Fibroblast of skin of right biceps (primary cell): ENCODE measurements around the gene CDH16.
A peak's percentile ranks its signal among the peaks of the same experiment; 100 is the strongest.
"Not testable (repeated sequence)": the region's sequence is repeated elsewhere in the genome, so short reads cannot be mapped to it uniquely, and the experiment has no call there.

Experiments
- DNase-seq: peaks from one replicate; pipeline ENCODE4 v3.0.0-alpha.2; 2013

CDH16 gene

DNA sequence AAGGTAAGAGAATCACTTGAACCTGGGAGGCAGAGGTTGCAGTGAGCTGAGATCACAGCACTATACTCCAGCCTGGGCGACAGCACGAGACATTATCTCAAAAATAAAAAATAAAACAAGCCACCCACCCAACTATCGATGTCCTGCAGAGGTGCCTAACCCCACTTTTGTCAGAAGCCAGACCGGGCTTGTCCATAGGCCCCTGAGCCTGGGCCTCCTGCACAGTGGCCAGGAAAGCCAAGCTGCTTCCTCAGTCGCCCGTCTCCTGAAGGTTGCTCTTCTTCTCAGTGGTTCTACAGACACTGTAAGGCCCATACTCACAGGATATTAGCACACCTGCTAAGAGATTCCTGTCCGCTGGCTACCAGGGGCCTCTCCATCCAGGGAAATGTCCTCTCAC, 27.9 kb upstream of the CDH16 start:
- no peak for DNase-seq

DNA sequence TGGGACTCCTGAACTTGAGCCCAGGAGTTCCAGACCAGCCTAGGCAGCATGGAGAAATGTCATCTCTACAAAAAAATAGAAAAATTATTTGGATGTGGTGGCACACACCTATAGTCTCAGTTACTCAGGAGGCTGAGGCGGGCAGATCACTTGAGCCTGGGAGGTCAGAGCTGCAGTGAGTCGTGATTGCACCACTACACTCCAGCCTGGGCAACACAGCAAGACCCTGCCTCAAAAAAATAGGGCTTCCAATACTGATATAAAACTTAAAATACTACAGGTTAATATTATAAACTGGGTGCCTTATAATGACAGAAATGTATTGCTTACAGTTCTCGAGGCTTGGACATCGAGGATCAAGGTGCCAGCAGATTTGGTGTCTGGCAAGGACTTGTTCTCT, 27.3 kb upstream of the CDH16 start:
- DNase-seq: no peak

DNA sequence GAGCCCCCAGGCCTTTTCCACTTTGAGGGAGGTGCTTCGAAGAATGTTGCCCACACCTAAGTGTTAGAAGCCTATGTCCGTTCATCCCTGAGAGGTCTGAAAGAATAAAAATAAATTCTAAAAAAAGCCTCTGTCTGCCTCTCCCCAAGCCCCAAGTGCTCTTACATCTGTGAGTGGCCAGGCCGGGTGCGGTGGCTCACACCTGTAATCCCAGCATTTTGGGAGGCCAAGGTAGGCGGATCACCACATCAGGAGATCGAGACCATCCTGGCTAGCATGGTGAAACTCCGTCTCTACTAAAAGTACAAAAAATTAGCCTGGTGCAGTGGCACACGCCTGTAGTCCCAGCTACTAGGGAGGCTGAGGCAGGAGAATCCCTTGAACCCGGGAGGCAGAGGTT, 26.3 kb upstream of the CDH16 start:
- DNase-seq: not testable (repeated sequence)

DNA sequence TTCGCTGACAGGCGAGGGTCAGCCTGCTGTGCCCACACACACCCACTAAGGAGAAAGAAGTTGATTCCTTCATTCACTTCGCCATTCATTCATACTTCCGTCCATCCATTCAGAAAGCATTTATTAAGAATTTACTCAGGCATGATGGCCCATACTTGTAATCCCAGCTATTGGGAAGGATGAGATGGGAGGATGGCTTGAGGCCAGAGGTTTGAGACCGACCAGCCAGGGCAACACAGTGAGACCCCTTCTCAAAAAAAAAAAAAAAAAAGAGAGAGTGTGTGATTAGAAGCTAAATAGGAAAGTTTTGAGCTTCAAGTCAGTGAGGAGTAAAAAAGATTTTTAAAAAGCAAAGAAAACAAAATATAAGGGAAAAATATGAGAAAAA, 25.4 kb upstream of the CDH16 start:
- DNase-seq: no peak

DNA sequence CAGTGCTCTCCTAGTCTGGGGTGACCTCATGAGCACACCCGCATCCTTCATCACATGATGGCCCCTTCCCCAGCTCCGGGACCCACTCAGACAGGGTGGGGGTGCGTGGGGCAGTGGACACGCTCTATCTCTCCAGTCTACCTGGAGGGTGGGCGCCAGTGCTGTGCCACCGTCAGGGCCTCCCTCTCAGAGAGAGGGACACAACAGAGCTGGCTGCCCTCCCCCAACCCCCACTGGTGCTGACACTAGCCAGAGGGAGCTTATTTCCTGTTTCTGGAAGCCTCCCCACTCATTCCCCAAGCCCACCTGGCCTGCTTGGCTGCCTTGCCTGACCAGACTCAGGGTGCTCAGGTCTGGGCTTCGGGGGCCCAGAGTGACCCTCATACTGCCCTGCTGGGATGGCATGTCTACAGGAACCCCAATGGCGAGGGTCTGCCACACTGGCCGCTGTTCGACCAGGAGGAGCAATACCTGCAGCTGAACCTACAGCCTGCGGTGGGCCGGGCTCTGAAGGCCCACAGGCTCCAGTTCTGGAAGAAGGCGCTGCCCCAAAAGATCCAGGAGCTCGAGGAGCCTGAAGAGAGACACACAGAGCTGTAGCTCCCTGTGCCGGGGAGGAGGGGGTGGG, 24.9 kb upstream of the CDH16 start:
- DNase-seq: no peak

DNA sequence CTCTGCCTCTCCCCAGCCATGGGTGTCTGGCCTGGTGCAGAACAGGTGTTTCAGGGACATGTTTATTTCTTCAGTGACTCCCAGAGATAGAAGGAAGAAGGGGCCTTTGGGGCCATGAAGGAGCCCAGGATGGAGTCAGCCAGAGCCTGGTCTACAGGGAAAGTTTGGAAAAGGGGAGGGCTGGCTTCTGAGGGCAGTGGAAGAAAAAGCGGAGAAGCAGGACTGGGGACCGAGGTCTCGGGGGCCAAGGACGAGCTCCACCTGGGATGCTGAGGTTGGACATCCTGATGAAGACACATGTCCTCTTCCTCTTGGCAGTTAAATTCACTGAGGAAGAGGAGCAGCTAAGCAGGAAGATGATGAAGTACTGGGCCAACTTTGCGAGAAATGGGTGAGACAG, 24.3 kb upstream of the CDH16 start:
- DNase-seq: no peak

DNA sequence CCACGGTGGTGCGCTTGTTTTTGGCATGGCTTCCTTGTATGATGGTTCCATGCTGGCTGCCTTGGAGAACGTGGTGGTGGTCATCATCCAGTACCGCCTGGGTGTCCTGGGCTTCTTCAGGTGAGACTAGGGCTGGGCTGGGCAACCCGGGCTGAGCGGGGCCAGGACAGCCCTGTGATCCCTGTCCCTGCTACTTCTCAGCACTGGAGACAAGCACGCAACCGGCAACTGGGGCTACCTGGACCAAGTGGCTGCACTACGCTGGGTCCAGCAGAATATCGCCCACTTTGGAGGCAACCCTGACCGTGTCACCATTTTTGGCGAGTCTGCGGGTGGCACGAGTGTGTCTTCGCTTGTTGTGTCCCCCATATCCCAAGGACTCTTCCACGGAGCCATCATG, 21.6 kb upstream of the CDH16 start:
- DNase-seq: no peak

DNA sequence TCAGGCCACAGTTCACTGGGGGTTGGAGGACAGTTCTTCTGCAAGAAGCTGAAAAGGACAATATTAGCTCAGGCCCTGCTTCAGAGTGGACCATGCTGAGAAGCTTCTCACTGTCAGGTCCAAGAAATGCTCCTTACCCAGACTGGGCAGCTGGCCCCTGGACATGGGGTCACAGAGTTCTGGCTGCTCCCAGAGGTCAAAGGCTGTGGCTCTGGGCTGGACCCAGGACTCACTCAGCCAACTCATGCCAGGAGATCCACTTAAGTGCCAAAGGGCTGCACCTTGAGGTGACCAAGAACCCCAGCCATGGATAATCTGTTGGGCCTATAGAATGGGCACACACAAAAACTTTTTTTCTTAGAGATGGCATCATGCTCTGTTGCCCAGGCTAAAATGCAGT, 20.7 kb upstream of the CDH16 start:
- DNase-seq: no peak

DNA sequence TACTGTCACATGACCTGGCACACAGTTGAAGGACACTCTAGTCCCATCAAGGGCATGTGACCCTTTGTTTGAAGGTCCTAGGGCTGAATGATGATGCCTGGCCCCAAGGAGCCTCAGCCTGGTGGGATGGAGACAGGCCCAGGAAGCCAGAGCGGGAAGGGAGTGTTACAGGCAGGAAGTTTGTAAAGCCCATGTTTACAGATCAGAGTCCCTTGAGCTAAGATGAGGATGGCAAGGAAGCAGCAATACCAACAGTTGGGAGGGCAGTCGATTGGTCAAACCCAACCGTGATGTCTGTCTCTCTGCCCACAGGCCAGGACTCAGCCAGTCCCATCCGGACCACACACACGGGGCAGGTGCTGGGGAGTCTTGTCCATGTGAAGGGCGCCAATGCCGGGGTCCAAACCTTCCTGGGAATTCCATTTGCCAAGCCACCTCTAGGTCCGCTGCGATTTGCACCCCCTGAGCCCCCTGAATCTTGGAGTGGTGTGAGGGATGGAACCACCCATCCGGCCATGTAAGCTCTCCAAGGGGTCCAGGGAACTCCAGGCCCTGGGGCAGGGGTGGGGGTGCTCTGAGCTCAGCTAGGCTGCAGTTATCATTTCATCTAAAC, 19.1 kb upstream of the CDH16 start:
- DNase-seq: no peak

DNA sequence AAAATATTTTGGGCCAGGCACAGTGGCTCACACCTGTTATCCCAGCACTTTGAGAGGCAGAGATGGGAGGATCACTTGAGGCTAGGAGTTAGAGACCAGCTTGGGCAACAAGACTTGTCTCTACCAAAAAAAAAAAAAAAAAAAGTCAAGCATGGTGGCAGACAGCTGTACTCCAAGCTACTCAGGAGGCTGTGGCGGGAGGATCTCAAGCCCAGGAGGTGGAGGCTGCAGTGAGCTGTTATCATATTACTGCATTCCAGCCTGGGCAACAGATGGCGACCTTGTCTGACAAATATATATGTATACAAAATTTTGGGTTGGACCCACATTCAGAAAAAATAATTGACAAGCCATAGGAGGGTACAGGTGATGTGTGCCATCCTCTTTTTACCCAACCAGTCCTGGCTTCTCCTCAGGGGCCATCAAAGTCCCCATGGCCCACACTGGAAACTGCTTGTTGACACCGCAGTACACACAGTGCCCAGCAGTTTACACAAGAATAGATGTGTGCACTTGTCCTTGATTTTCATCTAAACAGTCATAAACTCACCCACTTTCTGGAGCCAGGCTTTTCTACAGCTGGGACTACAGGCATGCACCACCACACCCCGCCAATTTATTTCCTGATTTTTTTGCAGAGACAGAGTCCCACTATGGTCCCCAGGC, 18.3 kb upstream of the CDH16 start:
- no peak for DNase-seq

DNA sequence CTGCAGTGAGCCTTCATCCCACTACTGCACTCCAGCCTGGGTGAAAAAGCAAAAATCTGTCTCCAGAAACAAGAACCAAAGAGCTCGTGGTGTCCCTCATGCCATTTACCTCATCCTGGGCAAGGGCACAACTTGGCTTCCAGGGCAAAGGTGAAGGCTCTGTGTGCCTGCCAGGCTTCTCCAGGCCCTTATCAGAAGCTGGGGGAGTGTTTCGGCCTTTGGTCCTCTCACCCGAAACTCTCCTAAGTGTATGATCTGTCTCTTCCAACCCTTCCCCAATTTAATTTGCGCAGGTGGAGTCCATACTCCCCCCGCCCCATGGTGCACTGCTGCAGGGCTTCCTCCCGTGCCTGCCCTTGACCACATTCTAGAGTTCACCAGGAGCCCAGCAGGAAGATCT, 17.8 kb upstream of the CDH16 start:
- DNase-seq: no peak

DNA sequence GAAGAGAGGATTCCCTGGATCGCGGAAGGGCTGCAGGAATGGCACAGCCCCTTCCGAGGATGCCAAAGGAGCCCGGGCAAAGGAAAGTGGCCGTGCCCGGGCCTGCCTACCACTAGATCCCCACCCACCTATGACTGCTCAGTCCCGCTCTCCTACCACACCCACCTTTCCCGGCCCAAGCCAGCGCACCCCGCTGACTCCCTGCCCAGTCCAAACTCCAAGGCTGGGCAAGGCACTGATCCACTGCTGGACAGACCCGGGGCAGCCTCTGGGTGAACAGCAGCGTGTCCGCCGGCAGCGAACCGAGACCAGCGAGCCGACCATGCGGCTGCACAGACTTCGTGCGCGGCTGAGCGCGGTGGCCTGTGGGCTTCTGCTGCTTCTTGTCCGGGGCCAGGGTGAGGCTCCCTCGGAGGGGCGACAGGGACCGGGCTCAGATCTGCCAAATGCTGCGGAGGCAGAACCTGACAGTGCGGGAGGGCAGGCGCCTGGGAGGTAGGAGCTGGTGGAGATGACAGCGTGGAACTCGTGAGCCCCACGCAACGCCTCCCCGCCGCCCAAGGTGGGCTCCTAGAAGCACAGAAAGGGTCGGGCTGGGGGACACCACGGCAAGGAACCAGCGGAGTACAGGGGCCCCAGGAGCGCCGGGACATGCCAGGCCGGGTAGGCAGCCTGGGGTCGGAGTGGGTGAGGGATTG, 16.8 kb upstream of the CDH16 start, which contains the start of gene CES2:
CES2 (plus strand) TSS at position 203 of the 698 bp plus-strand sequence; CDS start at position 323, 120 bp downstream.
- DNase-seq: no peak

DNA sequence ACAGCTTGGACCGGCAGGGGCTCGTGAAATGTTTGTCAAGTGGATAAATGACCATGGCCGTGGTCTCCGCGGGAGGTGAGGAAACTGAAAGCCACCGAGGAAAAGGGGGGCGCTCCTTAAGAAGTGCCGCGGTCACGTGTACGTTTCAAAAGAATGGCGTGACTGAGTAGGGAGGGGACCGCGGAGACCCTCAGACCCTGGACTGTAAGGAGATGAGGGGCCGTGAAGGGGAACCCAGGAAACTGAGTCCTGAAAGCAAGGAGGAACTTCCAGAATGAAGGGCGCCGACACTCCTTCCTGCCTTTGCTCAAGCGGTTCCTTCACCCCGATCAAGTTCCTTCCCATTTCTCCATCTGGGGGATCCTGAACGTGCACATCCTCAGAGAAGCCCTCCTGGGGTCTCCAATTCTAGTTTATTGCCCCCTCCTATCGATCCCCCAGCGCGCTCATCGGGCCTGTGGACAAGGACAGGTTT, 16.2 kb upstream of the CDH16 start:
- not testable (repeated sequence) for DNase-seq

DNA sequence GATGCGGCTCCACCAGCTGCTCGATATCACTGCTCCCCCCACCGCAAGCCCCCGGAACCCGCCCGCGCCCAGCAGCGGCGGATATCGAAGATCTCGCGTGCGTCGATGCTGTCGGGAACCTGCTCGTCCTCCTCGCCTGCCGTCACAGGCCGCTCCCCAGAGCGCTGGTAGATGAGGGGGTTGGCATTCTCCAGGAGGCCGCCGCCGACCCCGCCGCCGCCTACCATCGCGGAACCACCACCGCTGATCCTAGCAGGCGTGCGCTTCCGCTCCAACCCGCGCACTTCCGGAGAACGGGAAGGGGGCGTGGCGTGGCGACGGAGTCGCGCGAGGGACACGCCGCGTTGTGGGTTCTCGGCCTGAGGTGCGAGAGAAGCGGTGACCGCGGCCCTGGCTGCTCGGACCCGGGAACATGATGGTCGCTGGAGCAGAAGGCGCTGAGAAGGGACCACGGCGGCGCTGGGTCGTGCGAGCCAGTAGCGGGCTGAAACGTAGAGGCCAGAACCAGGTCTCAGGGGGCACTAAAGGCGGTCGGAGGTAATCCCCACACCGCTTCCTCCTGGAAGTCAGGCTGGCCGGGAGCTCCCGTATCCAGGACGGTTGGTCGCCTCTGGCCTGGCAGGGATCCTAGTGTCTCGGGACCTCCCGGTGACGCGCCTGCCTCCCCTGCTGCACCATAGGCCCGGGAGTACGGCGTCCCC, 15.6 kb upstream of the CDH16 start, which contains the start of gene CIAO2B:
CIAO2B (minus strand) TSS at position 265 of the 701 bp plus-strand sequence; CDS start at position 227, 38 bp downstream.
- DNase-seq: peak; percentile 84

DNA sequence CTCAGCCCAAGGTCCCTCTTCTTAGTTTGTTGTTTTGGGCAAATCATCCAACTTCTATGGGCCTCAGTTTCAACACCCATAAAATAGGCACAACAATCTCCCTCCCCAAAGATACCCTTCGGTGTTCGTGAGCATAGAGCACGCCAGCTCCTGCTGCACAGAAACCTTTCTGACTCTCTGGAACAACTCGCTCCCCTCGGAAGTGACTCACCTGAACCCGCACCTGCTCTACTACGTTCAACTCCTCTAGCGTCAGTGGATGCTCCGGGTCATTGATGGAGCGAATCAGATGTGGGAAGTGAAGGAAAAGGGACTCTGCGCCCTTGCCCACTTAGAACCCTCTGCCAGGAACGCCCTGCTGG, 15.1 kb upstream of the CDH16 start:
- no peak for DNase-seq

DNA sequence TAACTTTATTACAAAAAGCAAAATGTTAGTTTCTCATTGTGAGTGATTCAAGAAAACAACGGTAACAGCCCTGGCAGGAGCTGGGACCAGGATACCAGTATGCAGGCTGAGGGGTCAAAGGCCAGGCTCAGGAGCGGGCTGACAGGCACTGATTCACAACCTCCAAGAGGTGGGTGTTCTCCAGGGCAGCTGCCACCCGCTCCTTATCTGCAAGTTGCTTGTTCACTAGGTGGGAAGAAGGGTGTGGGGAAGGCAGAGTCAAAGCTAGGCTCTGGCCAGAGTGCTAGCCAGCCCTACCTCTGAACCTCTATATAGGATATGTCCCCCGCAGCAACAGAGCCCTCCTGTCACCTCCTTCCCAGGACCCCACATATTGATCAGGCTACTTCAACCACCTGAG, 13.4 kb upstream of the CDH16 start:
- no peak for DNase-seq

DNA sequence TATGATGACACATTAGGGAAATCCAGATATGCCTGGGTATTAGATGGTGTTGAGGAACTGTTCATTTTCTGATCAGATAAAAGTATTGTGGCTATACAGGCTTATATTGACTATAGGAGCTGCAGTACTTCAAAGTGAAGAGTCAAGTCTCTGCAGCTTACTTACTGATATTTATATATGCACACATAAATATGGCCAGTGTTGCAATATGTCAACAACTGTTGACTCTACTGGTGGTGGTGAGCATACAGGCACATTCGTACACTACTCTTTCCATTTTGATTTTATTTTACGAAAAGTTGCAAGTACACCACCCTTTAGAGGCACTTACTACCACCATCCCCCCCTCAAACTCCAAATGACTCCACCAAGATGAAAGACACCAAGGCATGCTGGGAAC, 13.0 kb upstream of the CDH16 start:
- no peak for DNase-seq

DNA sequence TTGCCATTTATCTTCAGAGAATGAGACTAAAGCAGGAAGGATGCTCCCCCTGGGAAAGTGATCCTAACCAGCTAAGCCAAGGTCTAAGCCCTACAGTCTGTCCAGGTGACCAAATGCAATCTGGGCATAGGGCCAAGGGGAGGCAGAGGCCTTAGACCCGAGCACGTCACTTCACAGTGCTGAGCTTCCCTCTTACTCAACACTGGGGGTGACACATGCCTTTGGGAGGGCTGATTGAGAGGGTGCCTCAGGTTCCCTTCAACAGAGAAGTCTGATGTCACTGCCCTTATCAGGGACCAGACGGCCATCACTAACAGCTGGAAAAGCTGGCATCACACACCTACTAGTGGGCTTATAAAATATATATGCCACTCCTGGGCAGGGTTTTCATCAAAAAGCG, 11.5 kb upstream of the CDH16 start:
- peak; percentile 34 for DNase-seq

DNA sequence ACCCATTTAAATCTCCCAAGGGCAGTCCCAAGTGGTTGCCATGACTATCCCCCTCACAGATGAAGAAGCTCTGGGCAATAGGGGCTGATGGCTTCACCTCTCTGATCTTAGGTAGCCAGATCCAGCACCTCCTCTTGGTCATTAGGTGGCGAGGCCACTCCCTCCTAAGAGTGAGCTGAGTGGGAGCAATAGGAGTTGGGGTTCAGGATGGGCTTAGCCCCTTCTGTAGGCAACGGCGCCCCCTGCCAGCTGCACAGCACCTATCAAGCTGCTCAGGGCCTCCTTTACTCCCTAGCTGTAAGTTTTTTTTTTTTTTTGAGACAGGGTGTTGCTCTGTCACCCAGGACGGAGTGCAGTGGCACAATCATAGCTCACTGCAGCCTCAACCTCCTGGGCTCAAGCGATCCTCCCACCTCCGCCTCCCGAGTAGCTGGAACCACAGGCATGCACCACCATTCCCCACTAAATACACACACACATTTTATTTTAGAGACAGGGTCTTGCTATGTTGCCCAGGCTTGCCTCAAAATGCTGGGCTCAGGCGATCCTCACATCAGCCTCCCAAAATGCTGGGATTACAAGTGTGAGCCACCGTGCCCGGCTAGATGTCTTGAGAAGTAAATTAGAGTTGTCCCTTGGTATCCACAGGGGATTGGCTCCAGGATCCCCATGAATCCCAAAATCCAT, 10.2 kb upstream of the CDH16 start:
- DNase-seq: peak; percentile 13

DNA sequence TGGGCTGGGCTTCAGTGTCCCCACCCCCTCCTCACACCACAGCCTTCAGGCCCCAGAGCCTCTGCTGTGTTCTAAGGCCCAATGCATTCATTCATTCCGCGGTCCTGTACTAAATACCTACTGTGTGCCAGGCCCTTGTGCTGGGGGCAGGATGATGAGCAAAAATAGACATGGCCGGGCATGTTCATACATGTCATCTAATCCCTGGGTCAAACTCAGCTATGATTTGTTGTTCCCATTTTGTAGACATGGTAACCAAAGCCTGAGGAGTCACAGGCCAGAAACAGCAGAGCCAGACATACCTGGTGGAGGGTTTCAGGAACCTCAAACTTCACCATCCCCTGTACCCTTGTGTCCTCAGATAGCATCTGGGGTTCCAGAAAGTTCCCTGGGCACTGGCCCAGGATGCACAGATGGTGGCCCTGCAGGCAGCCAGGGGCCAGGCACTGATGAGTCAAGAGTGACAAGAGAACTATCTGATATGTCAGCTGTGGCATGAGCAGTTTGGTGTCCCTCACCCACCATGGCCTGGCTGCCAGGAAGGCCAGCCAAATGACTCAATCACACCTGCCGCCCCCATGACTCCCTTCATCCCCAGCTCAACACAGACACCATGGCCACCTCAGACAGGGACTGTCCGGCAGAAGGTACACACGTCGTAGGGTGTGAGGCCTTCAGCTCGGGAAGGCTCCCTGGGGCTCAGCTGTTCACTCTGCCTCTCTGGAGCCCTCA, 9.4 kb upstream of the CDH16 start:
- DNase-seq: no peak

DNA sequence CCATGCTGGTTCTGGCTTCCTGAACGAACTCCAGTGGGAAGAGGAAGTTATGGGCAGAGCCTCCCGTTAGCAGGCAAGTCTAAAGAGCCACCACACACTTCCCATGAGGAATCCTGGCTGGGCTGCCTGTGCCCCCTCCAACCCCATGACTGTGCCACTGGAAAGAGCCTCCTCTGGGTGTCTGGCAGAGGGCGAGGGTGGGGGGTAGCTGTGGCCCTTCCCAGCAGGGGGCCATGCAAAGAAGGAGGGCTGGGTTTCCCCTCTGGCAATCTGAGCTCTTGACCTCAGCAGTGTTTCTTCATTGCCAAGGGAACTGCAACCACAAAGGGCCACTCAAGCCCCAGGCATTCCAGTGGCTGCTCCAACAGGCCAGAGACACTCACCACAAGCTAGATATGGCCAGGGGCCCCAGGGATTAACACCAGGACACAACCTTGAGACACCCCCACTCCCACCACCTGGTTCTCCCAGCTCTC, 8.3 kb upstream of the CDH16 start:
- peak; percentile 74 for DNase-seq
